ENCODE results near the gene GPBP1L1.

DNA sequence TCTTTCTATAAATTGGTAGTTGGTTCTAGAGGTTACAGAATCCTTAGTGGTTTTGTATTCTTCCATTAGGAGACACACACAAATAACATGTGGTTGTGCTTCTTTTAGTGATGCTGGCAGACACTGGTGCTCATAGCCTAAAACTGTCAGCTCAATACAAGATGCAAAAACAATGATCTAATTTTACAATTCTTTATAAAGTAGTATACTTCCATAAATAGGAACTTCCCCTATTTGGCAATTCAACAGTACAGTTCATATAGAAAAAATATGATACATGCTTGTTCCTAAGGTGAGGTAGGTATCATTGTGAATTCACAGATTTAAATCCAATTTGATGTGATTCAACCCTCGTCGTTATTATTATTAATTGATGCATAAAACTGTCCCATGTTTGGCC is 41.7 kb downstream of the GPBP1L1 start:
- TF ChIP-seq TAF1 (IDR thresholded peaks at IDR 0.05; ENCODE audit: borderline replicate concordance, low read depth, low read length) (no peak), POLR2A (IDR thresholded peaks at IDR 0.05; ENCODE audit: low read depth, low read length) (no peak)
